Stimulated activated CD8-positive, alpha-beta memory T cell treated with anti-CD3 and anti-CD28 coated beads, Interleukin-4, amount 100 ng/mL, for 4 hours (primary cell): Measurements from ENCODE around the gene THUMPD3.

Source experiments
- DNase-seq, 2 donors: peaks; one replicate each; pipeline ENCODE4 v3.0.0-alpha.2; 2020; ENCODE audit warnings: low read depth in 2 of 2, low spot score in 1 of 2

THUMPD3 gene

DNA sequence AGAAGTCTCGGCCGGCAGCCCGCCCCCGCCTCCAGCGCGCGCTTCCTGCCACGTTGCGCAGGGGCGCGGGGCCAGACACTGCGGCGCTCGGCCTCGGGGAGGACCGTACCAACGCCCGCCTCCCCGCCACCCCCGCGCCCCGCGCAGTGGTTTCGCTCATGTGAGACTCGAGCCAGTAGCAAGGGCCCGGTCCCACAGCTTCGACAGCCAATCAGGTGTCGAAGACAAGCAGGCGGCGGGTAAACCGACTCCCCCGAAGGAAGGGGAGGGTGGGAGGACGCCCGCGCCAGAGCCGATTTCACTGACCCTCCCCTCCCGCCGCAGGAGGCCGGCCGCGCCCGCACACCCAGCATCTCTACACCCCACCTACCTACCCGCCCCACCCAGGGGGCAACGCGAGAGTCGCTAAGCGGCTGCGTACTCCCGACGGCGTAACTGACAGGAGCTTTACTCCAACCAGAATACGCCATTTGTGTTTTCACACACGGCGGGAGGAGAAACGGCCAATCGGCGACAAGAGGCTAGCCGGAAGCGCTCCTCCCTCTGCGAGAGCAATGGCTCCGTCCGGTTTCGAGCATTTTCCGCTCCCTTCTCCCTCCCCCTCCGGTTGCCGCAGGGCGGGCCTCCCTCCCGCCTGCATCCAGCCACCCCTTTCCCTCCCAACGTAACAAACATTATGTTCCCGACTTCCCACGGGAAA, 33.9 kb downstream of the THUMPD3 start:
- peak; percentile 95 to 97 for DNase-seq

DNA sequence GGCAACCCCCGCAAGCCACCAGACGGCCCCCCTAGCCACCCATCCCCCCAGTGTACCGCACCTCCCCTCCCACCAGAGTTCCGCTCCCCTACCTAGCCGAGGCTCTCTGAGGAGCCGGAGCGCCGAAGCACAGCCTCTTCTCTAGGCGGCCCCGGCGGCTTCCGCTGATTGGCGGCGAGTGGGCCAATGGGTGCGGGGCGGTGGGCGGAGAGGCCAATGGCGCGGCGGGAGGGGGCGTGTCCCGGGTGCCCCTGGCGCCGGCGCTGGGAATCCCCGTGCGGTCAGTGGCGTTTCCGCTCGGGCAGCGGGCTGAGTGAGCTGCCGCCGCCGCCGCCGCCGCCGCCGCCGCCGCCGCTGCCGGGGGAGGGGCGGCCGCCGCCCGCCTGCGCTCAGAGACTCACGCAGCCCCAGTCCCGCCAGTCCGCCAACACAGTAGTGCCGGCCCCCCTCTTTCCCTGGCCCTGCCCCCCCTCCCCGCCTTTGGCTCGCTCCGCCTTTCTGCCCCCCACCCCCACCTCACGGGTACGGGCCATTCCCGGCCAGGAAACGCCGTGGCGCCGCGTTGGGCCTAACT, 34.6 kb downstream of the THUMPD3 start, which contains the start of gene SETD5:
Gene SETD5, plus strand, starts transcription at position 284 of the 574 bp plus-strand sequence. CDS start 31,324 bp downstream, outside the sequence.
- DNase-seq = peak; percentile 99

- peak in 1 of 2 donors; percentile 6 for DNase-seq
Observed at GRCh38 chr3:9397906-9398699, 35.2 kb downstream of the THUMPD3 start.

DNA sequence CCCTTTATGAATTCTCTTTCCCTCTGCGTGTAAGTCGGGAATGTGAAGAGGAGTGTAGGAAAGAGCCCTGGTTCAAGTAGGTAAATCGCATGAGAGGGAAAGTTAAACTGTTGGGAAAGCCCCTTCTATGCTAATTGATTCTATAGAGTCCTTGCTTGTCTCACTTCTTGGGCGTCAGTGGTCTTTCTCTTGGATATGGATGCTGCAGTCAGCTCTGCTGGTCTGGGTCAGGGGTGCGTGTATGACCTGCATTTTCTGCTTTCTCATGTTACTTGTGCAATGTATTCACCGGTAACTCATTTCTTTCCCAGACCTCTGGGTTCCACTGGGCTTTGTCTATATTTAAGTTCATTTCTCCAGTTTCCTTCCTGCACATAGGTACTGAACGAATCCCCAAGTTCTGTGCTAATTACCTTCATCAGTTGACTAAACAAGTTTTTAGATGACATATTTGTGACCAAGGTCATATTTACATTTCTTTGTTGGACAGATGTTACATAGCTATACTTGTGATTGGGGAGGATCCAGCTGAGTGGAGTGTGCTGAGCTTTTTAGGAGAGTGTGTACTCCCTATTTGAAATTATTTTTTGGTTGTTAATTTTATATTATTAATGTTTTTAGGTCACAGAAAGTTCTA, 36.0 kb downstream of the THUMPD3 start:
- DNase-seq = no peak

GRCh38 chr3:9399337-9399703, 36.5 kb downstream of the THUMPD3 start:
- DNase-seq = no peak

DNA sequence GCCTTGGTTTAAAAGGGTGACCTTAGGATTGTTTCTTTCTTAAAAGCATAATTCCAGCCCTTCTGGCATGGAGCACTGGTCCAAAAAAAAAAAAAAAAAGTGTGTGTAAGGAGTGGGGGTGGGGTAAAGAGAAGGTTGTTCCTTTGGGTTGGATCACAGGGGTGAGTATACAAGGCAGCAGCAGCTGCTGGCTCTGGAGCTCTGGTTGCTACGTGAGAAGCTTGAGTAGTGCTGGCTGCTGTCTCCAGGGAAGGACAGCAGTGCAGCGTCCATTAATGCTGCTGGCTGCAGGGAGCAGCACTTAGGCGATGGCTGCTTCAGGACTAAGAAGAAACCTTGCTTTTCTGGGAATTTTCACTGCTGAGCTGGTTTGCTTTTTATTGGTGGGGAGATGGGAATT, 36.9 kb downstream of the THUMPD3 start:
- no peak for DNase-seq

DNA sequence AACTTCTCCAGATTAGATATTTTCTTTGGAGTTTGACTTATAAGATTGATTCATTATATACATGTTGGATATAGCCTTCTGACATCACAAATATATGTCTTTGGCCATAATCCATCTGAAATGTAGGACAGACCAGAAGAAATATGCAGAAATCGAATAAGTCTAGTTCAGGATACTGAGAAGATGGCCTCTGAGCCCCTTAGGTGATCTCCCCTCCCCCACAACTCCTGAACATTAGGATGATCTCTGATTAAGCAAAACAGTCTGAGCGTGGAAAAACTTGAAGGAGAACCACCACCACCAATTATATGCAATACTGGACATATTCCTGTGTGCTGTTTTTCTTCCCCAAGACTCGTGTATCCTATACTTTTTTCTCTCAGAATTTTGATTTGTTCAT, 37.8 kb downstream of the THUMPD3 start:
- DNase-seq = no peak

GRCh38 chr3:9401986-9402385, 39.1 kb downstream of the THUMPD3 start:
- no peak for DNase-seq

- no peak for DNase-seq
Observed at GRCh38 chr3:9402410-9403228, 39.8 kb downstream of the THUMPD3 start.

- no peak for DNase-seq
Observed at GRCh38 chr3:9403463-9403862, 40.6 kb downstream of the THUMPD3 start.

DNA sequence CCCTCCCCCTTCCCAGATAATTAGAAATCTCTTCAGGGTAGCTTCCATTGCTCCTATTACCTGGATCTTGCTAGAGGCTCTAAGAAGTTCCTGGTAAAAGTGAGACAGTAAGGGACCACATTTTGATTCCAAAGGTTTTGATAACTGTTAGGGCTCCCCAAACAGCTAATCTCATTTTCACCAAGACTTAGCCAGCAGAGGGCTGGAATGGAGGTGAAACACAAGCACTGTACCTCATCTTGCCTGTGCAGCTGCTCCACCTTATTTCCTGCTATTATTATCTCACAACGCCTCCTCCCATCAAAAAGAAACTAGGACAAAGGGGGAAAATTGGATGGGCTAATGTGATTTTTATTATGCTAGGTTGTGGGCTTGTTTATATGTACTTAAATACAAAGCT, 41.8 kb downstream of the THUMPD3 start:
- DNase-seq = no peak

DNA sequence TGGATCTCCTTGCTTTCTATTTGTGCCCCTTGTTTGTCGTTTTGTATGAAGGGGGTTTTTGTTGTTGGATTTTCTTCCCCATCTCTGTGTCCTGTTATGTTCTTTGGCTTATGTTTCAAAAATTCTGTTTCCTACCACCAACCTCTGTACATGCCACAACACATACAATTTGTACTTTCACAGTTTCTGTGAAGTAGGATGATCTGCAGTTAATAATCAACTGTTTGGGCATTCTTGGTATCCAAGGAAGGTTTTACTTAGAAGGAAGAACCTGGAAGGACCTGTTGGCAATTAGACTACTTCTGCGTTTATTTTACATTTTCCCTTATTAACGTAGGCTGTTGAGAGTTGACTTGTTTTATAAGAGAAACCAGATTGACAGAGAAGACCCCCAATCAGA, 42.9 kb downstream of the THUMPD3 start:
- no peak for DNase-seq

DNA sequence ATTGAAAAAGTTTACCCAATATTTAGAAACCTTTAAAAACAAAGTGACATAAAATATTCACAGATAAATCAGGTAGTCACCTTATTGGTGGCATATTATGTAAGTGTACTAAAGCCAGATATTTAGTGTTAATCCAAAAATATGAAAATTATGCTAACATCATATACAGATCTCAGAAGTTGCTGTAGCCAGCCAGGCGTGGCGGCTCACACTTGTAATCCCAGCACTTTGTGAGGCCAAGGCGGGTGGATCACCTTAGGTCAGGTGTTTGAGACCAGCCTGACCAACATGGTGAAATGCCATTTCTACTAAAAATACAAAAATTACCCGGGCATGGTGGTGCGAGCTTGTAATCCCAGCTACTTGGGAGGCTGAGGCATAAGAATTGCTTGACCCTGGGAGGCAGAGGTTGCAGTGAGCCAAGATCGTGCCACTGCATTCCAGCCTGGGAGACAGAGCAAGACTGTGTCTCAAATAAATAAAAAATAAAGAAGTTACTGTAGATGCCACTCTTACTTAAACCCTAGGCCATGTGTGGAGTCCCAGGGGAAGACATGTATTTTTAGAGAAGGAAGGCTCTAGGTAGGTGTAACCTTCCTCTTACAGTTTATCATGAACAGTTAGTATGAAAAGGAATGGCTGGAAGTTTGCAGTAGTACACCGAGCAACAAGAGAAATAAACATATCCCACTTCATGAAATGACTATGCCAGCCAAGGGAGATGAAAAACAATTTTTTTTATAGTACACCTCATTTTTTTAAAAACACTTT, 44.2 kb downstream of the THUMPD3 start:
- DNase-seq = no peak

GRCh38 chr3:9408061-9408460, 45.2 kb downstream of the THUMPD3 start:
- no peak for DNase-seq

GRCh38 chr3:9408546-9408945, 45.7 kb downstream of the THUMPD3 start:
- DNase-seq = no peak

DNA sequence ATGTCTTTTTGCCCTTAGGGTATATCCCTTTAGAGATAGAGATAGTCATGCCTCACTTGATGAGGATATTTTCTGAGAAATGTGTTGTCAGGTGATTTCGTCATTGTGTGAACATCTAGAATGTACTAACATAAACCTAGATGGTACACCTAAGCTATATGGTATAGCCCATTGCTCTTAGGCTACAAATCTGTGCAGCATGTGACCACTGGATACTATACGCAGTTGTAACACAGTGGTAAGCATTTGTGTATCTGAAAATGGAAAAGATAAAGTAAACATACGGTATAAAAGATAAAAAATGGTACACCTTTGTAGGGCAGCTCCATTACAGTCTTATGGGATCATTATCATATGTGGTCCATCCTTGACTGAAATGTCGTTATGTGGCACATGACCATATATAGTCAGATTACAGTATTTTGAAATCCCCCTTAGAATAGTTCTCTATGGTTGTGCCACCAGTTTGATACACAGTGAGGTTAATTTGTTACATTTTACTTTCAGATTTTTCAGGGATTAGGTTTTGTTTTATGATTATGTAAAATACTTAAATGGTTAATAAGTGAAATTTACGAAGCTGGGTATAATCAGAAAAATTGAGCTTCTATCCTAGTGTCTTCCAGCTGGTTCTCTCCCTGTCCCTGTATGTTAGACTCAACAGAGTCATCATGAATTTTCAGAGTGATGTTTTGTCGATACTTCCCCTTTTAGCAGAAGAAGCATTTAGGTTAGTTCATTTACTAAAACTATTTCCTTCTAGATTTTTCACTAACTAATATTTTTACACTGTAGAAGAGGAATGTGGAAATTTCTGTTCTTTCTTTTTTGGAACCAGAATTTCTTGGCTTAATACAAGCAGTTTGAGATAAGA, 47.4 kb downstream of the THUMPD3 start:
- no peak for DNase-seq

DNA sequence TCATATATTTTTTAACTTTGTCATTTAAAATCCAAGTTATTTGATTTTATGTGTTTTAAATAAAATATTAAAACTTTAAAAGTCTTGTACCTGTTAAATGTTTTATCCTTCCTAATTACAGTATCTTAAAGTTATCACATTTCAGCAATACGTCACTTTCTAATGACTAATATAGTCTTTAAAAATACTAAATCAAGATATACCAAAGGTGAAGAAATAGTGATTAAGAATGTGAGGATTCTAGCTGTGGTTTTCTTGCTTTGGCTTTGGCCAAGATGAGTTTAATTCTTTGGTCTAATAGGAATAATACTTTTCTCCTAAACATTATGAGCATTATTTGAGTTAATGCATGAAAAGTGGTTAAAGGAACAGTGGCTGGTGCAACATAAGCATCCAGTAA, 48.4 kb downstream of the THUMPD3 start:
- no peak for DNase-seq

DNA sequence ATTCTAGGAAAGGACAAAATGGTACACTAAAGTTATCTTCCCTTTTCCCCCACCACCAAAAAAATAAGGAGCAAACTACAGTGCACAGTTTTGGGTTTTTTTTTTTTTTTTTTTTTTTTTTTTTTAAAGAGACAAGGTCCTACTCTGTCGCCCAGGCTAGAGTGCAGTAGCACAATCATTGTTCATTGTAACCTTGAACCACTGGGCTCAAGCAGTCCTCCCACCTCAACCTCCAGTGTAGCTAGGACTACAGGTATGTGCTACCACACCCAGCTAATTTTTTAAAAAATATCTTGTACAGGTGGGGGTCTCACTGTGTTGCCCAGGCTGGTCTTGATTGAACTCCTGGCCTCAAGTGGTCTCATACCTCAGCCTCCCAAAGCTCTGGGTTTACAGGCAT, 49.4 kb downstream of the THUMPD3 start:
- no peak for DNase-seq

- no peak for DNase-seq
Observed at GRCh38 chr3:9414826-9415225, 52.0 kb downstream of the THUMPD3 start.
